HCT116 (cell line): Measurements from ENCODE around the gene CELF2.
A peak's percentile ranks its signal among the peaks of the same experiment; 100 is the strongest.

Source experiments
- CEBPB ChIP-seq: IDR thresholded peaks from 2 replicates; pipeline ENCODE4 v1.6.1; 2012; ENCODE audit warnings: low read depth
- EGR1 ChIP-seq: IDR thresholded peaks from 2 replicates; pipeline ENCODE4 v1.6.1; 2012; ENCODE audit warnings: low read depth
- EZH2 ChIP-seq: fragments of 200-600 bp; sonication (generic); IDR thresholded peaks from 2 replicates; pipeline ENCODE4 v1.6.1; 2017; ENCODE audit warnings: antibody characterized with exemption, mixed run types
- EZH2phosphoT487 ChIP-seq: fragments of 200-600 bp; IDR thresholded peaks from 2 replicates; pipeline ENCODE4 v1.6.1; 2018; ENCODE audit warnings: antibody characterized with exemption, borderline replicate concordance
- JUND ChIP-seq: IDR thresholded peaks from 2 replicates; pipeline ENCODE4 v1.6.1; 2012
- POLR2A ChIP-seq: IDR thresholded peaks from 2 replicates; pipeline ENCODE4 v1.7.0; 2011; ENCODE audit warnings: borderline replicate concordance; ENCODE audit not compliant: insufficient read depth, insufficient read length; ENCODE audit errors: extremely low read depth
- POLR2AphosphoS5 ChIP-seq: IDR thresholded peaks from 2 replicates; pipeline ENCODE4 v1.6.1; 2011; ENCODE audit warnings: mild to moderate bottlenecking, low read depth, low read length, moderate library complexity
- SRF ChIP-seq: IDR thresholded peaks from 2 replicates; pipeline ENCODE4 v1.6.1; 2012; ENCODE audit warnings: low read depth
- TCF7L2 ChIP-seq: IDR thresholded peaks from 2 replicates; pipeline ENCODE4 v1.7.0; 2011; ENCODE audit warnings: borderline replicate concordance, inconsistent platforms; ENCODE audit not compliant: insufficient read depth, insufficient read length; ENCODE audit errors: extremely low read depth
- YY1 ChIP-seq: IDR thresholded peaks from 2 replicates; pipeline ENCODE4 v1.6.1; 2011; ENCODE audit warnings: low read length, low read depth, moderate library complexity, mild to moderate bottlenecking; ENCODE audit not compliant: insufficient replicate concordance; ENCODE audit errors: extremely low read depth
- ZNF274 ChIP-seq: fragments of 200-500 bp; sonication (Bioruptor generic); IDR thresholded peaks from 2 replicates; pipeline ENCODE4 v1.6.1; 2014; ENCODE audit warnings: mild to moderate bottlenecking, low read depth, low read length, inconsistent platforms
- TF ChIP-seq, protein P1 (sequence below), 3 experiments: fragments of 200-600 bp in 1 of 3; sonication (generic) in 1 of 3; IDR thresholded peaks in 2 of 3; conservative IDR thresholded peaks in 1 of 3; 2 replicates each; pipeline ENCODE4 v1.5.1; 2012 to 2017; ENCODE audit warnings: low read depth in 2 of 3, low read length in 2 of 3, antibody characterized with exemption in 1 of 3, borderline replicate concordance in 1 of 3, control low read depth in 1 of 3, mild to moderate bottlenecking in 1 of 3, mixed read lengths in 1 of 3, mixed run types in 1 of 3, moderate library complexity in 1 of 3; ENCODE audit not compliant: insufficient read depth in 1 of 3
- TF ChIP-seq, protein P2 (sequence below): IDR thresholded peaks from 2 replicates; pipeline ENCODE4 v1.6.1; 2012; ENCODE audit warnings: low read depth
- TF ChIP-seq, protein P3 (sequence below): IDR thresholded peaks from 2 replicates; pipeline ENCODE4 v1.6.1; 2011; ENCODE audit warnings: mild to moderate bottlenecking, low read length, moderate library complexity; ENCODE audit not compliant: insufficient replicate concordance; ENCODE audit errors: extremely low read depth

DNA sequence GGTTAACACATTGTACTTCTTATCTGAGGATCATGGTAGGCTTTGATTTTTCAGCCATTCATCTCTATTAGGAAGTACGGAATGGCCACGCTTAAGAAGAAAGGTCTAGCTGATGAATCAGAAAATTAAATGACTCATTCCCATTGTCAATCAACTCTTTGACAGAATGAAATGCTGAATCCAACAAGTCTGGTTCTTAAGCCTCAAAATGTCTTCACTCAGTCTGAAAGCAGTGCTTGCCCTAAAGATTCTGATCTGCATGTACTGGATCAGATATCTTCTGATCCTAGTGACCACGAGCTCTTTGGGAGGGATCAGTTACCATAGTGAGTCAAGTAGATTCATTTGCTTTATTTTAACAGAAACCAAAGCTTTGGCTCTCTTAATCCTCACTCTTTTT is 5.7 kb upstream of the CELF2 start:
- no peak for TF ChIP-seq POLR2A
- TF ChIP-seq, protein P1, sequence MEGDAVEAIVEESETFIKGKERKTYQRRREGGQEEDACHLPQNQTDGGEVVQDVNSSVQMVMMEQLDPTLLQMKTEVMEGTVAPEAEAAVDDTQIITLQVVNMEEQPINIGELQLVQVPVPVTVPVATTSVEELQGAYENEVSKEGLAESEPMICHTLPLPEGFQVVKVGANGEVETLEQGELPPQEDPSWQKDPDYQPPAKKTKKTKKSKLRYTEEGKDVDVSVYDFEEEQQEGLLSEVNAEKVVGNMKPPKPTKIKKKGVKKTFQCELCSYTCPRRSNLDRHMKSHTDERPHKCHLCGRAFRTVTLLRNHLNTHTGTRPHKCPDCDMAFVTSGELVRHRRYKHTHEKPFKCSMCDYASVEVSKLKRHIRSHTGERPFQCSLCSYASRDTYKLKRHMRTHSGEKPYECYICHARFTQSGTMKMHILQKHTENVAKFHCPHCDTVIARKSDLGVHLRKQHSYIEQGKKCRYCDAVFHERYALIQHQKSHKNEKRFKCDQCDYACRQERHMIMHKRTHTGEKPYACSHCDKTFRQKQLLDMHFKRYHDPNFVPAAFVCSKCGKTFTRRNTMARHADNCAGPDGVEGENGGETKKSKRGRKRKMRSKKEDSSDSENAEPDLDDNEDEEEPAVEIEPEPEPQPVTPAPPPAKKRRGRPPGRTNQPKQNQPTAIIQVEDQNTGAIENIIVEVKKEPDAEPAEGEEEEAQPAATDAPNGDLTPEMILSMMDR (IDR thresholded peaks at IDR 0.05 in 2 of 3, conservative IDR thresholded peaks at IDR 0.05 in 1 of 3; ENCODE audit: borderline replicate concordance in 1 of 3, insufficient read depth in 1 of 3, low read depth in 2 of 3, low read length in 2 of 3) = no peak
- TF ChIP-seq POLR2AphosphoS5 = no peak
- no peak for TF ChIP-seq EZH2
- TF ChIP-seq CEBPB = no peak
- TF ChIP-seq YY1 = no peak
- TF ChIP-seq TCF7L2 = peak; percentile 62
- TF ChIP-seq, protein P2, sequence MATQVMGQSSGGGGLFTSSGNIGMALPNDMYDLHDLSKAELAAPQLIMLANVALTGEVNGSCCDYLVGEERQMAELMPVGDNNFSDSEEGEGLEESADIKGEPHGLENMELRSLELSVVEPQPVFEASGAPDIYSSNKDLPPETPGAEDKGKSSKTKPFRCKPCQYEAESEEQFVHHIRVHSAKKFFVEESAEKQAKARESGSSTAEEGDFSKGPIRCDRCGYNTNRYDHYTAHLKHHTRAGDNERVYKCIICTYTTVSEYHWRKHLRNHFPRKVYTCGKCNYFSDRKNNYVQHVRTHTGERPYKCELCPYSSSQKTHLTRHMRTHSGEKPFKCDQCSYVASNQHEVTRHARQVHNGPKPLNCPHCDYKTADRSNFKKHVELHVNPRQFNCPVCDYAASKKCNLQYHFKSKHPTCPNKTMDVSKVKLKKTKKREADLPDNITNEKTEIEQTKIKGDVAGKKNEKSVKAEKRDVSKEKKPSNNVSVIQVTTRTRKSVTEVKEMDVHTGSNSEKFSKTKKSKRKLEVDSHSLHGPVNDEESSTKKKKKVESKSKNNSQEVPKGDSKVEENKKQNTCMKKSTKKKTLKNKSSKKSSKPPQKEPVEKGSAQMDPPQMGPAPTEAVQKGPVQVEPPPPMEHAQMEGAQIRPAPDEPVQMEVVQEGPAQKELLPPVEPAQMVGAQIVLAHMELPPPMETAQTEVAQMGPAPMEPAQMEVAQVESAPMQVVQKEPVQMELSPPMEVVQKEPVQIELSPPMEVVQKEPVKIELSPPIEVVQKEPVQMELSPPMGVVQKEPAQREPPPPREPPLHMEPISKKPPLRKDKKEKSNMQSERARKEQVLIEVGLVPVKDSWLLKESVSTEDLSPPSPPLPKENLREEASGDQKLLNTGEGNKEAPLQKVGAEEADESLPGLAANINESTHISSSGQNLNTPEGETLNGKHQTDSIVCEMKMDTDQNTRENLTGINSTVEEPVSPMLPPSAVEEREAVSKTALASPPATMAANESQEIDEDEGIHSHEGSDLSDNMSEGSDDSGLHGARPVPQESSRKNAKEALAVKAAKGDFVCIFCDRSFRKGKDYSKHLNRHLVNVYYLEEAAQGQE = no peak
- TF ChIP-seq, protein P3, sequence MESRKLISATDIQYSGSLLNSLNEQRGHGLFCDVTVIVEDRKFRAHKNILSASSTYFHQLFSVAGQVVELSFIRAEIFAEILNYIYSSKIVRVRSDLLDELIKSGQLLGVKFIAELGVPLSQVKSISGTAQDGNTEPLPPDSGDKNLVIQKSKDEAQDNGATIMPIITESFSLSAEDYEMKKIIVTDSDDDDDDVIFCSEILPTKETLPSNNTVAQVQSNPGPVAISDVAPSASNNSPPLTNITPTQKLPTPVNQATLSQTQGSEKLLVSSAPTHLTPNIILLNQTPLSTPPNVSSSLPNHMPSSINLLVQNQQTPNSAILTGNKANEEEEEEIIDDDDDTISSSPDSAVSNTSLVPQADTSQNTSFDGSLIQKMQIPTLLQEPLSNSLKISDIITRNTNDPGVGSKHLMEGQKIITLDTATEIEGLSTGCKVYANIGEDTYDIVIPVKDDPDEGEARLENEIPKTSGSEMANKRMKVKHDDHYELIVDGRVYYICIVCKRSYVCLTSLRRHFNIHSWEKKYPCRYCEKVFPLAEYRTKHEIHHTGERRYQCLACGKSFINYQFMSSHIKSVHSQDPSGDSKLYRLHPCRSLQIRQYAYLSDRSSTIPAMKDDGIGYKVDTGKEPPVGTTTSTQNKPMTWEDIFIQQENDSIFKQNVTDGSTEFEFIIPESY = no peak
- TF ChIP-seq EZH2phosphoT487 = no peak
- TF ChIP-seq JUND = no peak
- TF ChIP-seq ZNF274 = no peak
- TF ChIP-seq SRF = no peak
- no peak for TF ChIP-seq EGR1
